ENCODE data around the gene AURKA.
"Not testable (repeated sequence)": the region's sequence is repeated elsewhere in the genome, so short reads cannot be mapped to it uniquely, and the experiment has no call there.

Gene AURKA

GRCh38 chr20:56420940-56421688 is 29.1 kb upstream of the AURKA start:
- peak; percentile 52 for DNase-seq

GRCh38 chr20:56420028-56420427 is 28.0 kb upstream of the AURKA start:
- peak; percentile 52 for DNase-seq

GRCh38 chr20:56418385-56418861 is 26.4 kb upstream of the AURKA start:
- DNase-seq: no peak

- no peak for DNase-seq
Measured at GRCh38 chr20:56417911-56418310, 25.9 kb upstream of the AURKA start.

GRCh38 chr20:56417402-56417801 is 25.4 kb upstream of the AURKA start:
- DNase-seq: no peak

- DNase-seq: no peak
Measured at GRCh38 chr20:56414842-56415765, 23.1 kb upstream of the AURKA start.

GRCh38 chr20:56412949-56413348 is 20.9 kb upstream of the AURKA start:
- no peak for DNase-seq

- no peak for DNase-seq
Measured at GRCh38 chr20:56412473-56412790, 20.4 kb upstream of the AURKA start.

GRCh38 chr20:56411759-56412472 is 19.9 kb upstream of the AURKA start, which contains the start of gene CASS4:
Gene CASS4, plus strand, starts transcription at chr20:56412260. Its CDS starts 199 bp downstream, at chr20:56412459.
- no peak for DNase-seq

- not testable (repeated sequence) for DNase-seq
Measured at GRCh38 chr20:56411287-56411686, 19.3 kb upstream of the AURKA start.

GRCh38 chr20:56409956-56410355 is 17.9 kb upstream of the AURKA start:
- no peak for DNase-seq

GRCh38 chr20:56409521-56409920 is 17.5 kb upstream of the AURKA start:
- DNase-seq: no peak

- DNase-seq: no peak
Measured at GRCh38 chr20:56406910-56407309, 14.9 kb upstream of the AURKA start.

- not testable (repeated sequence) for DNase-seq
Measured at GRCh38 chr20:56405356-56405755, 13.3 kb upstream of the AURKA start.

GRCh38 chr20:56403465-56403864 is 11.4 kb upstream of the AURKA start:
- no peak for DNase-seq

- no peak for DNase-seq
Measured at GRCh38 chr20:56400001-56400640, 8.1 kb upstream of the AURKA start.

- no peak for DNase-seq
Measured at GRCh38 chr20:56395166-56395565, 3.2 kb upstream of the AURKA start.

GRCh38 chr20:56393653-56394052 is 1.6 kb upstream of the AURKA start:
- DNase-seq: no peak

- DNase-seq: no peak
Measured at GRCh38 chr20:56392881-56393482, 967 bp upstream of the AURKA start.

GRCh38 chr20:56391596-56392131 is 351 bp downstream of the AURKA start:
- DNase-seq: no peak

- DNase-seq: no peak
Measured at GRCh38 chr20:56391037-56391436, 978 bp downstream of the AURKA start.

GRCh38 chr20:56390396-56390795 is 1.6 kb downstream of the AURKA start:
- DNase-seq: not testable (repeated sequence)

Data from activated CD8-positive, alpha-beta memory T cell treated with anti-CD3 and anti-CD28 coated beads for 24 hours (primary cell).